SKM-1 (cell line): ENCODE results near the gene DYNLT4.
"Not testable (repeated sequence)": the region's sequence is repeated elsewhere in the genome, so short reads cannot be mapped to it uniquely, and the experiment has no call there.

Experiments used
- DNase-seq: peaks from one replicate; lab custom pipeline; 2025; ENCODE audit not compliant: unreplicated experiment; lab: John Stamatoyannopoulos, UW

DYNLT4 gene

GRCh38 chr1:44806704-44807363 is at the start of gene DYNLT4:
Gene DYNLT4 (minus strand): TSS chr1:44807351. CDS start chr1:44806668, 683 bp downstream.
- DNase-seq: no peak

GRCh38 chr1:44855742-44856141 is 48.6 kb upstream of the DYNLT4 start:
- DNase-seq: no peak

GRCh38 chr1:44854970-44855369 is 47.8 kb upstream of the DYNLT4 start:
- no peak for DNase-seq

GRCh38 chr1:44853201-44853600 is 46.0 kb upstream of the DYNLT4 start:
- DNase-seq: no peak

GRCh38 chr1:44851308-44851707 is 44.2 kb upstream of the DYNLT4 start:
- no peak for DNase-seq

- no peak for DNase-seq
Measured at GRCh38 chr1:44849575-44850132, 42.5 kb upstream of the DYNLT4 start.

- DNase-seq: no peak
Measured at GRCh38 chr1:44848456-44849181, 41.5 kb upstream of the DYNLT4 start.

- DNase-seq: no peak
Measured at GRCh38 chr1:44847845-44848244, 40.7 kb upstream of the DYNLT4 start.

- DNase-seq: no peak
Measured at GRCh38 chr1:44846985-44847384, 39.8 kb upstream of the DYNLT4 start.

- DNase-seq: no peak
Measured at GRCh38 chr1:44842862-44843655, 35.9 kb upstream of the DYNLT4 start, which contains the start of gene PTCH2. Gene PTCH2 (minus strand): TSS chr1:44843253. CDS start chr1:44842932, 321 bp downstream.

- no peak for DNase-seq
Measured at GRCh38 chr1:44842486-44842861, 35.3 kb upstream of the DYNLT4 start.

- no peak for DNase-seq
Measured at GRCh38 chr1:44839576-44839975, 32.4 kb upstream of the DYNLT4 start.

- DNase-seq: not testable (repeated sequence)
Measured at GRCh38 chr1:44838294-44838693, 31.1 kb upstream of the DYNLT4 start.

GRCh38 chr1:44835738-44836675 is 28.9 kb upstream of the DYNLT4 start:
- peak; percentile 47 for DNase-seq

GRCh38 chr1:44834328-44834727 is 27.2 kb upstream of the DYNLT4 start:
- no peak for DNase-seq

- no peak for DNase-seq
Measured at GRCh38 chr1:44832056-44832705, 25.0 kb upstream of the DYNLT4 start.

- DNase-seq: no peak
Measured at GRCh38 chr1:44831516-44831915, 24.4 kb upstream of the DYNLT4 start.

- no peak for DNase-seq
Measured at GRCh38 chr1:44830900-44831304, 23.8 kb upstream of the DYNLT4 start.

GRCh38 chr1:44829506-44830384 is 22.6 kb upstream of the DYNLT4 start:
- no peak for DNase-seq
